ENCODE data around the gene SCN2A. TPM values are rescaled to one million over a fixed set of nuclear protein-coding genes. Genes with fewer than 3 reads are reported as not detected.

The SCN2A gene
- total RNA-seq, 1 donor from 2014 or later, result 0.53 TPM

- Histone ChIP-seq H3K27me3 (no peaks in the 10 kb centered on the region), H3K4me3 (no peak overlapping the region), H3K4me1 (no peaks in the 10 kb centered on the region), H3K27ac (no peak overlapping the region), H3K9me3 (peaks cover 0 to 8% of the 10 kb centered on the region in 2 donors), H3K36me3 (no peaks in the 10 kb centered on the region)
- intact Hi-C loops (cut with DNase I), result no loop called here
- TF ChIP-seq, protein P1, sequence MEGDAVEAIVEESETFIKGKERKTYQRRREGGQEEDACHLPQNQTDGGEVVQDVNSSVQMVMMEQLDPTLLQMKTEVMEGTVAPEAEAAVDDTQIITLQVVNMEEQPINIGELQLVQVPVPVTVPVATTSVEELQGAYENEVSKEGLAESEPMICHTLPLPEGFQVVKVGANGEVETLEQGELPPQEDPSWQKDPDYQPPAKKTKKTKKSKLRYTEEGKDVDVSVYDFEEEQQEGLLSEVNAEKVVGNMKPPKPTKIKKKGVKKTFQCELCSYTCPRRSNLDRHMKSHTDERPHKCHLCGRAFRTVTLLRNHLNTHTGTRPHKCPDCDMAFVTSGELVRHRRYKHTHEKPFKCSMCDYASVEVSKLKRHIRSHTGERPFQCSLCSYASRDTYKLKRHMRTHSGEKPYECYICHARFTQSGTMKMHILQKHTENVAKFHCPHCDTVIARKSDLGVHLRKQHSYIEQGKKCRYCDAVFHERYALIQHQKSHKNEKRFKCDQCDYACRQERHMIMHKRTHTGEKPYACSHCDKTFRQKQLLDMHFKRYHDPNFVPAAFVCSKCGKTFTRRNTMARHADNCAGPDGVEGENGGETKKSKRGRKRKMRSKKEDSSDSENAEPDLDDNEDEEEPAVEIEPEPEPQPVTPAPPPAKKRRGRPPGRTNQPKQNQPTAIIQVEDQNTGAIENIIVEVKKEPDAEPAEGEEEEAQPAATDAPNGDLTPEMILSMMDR (IDR thresholded peaks at IDR 0.05), result no peak
- DNase-seq (ENCODE audit: low spot score in 2 of 2), result no peak
Observed at GRCh38 chr2:165414187-165414586, 175.0 kb downstream of the SCN2A start.

DNA sequence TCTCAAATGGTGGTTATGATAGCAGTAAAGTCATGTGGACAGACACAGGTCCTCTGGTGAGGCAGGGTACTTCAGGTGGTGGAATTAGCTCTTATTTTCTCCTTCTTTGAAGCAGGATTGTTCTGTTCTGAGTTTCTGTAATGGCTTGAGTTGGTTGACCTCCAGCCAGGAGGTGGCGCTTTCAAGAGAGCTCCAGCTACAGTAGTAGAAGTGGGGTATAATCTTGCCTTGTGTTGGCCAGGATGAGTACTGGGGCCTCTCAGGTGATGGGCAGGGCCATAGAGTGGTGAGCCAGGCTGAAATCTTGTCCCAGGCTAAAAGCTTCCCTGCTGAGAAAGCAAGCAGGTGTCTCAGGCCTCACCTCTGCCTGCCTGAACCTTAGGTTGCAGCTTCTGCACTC is 177.8 kb downstream of the SCN2A start:
- TF ChIP-seq, protein P1 (IDR thresholded peaks at IDR 0.05), result no peak
- H3K4me3 ChIP-seq, result no peak overlapping the region
- intact Hi-C loops (cut with DNase I), result no loop called here
- no peak for DNase-seq (ENCODE audit: low spot score in 2 of 2)
- no peaks in the 10 kb centered on the region for H3K27me3 ChIP-seq
- no peaks in the 10 kb centered on the region for H3K36me3 ChIP-seq
- peaks cover 0 to 8% of the 10 kb centered on the region in 2 donors for H3K9me3 ChIP-seq
- no peak overlapping the region for H3K27ac ChIP-seq
- H3K4me1 ChIP-seq, result no peaks in the 10 kb centered on the region

- Histone ChIP-seq H3K9me3 (peaks cover 0 to 8% of the 10 kb centered on the region in 2 donors), H3K27ac (no peak overlapping the region), H3K36me3 (no peaks in the 10 kb centered on the region), H3K4me3 (no peak overlapping the region), H3K4me1 (no peaks in the 10 kb centered on the region), H3K27me3 (no peaks in the 10 kb centered on the region)
- intact Hi-C loops (cut with DNase I), result no loop called here
- TF ChIP-seq, protein P1 (IDR thresholded peaks at IDR 0.05), result no peak
- no peak for DNase-seq (ENCODE audit: low spot score in 2 of 2)
Observed at GRCh38 chr2:165420231-165420630, 181.0 kb downstream of the SCN2A start.

DNA sequence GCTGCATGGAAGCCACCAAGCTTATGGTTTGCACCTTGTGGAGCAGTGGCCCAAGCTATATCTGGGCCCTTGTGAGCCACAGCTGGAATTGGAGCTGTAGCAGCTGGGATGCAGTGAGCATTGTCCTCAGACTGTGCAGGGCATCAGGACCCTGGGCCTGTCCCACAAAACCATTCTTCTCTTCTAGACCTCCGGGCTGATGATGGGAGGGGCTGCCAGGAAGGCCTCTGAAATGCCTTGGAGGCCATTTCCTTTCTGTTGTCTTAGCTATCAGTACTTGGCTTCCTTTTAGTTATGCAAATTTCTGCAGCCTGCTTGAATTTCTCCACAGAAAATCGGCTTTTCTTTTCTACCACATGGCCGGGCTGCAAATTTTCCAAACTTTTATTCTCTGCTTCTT is 183.9 kb downstream of the SCN2A start:
- Histone ChIP-seq H3K27me3 (no peaks in the 10 kb centered on the region), H3K27ac (no peak overlapping the region), H3K4me1 (no peaks in the 10 kb centered on the region), H3K4me3 (no peak overlapping the region), H3K36me3 (no peaks in the 10 kb centered on the region), H3K9me3 (no peaks in the 10 kb centered on the region)
- DNase-seq (ENCODE audit: low spot score in 2 of 2), result no peak
- TF ChIP-seq, protein P1 (IDR thresholded peaks at IDR 0.05), result no peak
- intact Hi-C loops (cut with DNase I), result no loop called here

DNA sequence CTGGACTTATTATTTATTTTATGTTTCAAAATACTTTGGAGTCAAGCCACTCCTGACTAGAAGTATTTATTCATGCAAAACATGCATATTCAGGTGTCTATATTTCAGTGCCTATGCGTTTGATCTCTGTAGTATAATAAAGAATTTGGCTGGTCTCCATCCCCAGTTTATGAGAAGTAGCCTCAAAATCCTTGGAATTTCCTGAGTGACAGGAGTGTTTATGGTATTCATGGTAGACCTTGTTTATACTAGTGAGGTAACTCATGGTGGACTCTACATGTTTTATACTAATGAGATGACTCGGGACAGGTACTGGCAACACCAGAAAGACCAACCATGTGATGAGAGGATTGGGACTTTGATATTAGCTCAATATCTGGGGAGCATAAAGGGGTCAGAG is 186.3 kb downstream of the SCN2A start:
- no peaks in the 10 kb centered on the region for H3K9me3 ChIP-seq
- no peaks in the 10 kb centered on the region for H3K36me3 ChIP-seq
- no peak overlapping the region for H3K4me3 ChIP-seq
- TF ChIP-seq, protein P1 (IDR thresholded peaks at IDR 0.05), result no peak
- H3K4me1 ChIP-seq, result no peaks in the 10 kb centered on the region
- no peak overlapping the region for H3K27ac ChIP-seq
- DNase-seq (ENCODE audit: low spot score in 2 of 2), result no peak
- intact Hi-C loops (cut with DNase I), result no loop called here
- H3K27me3 ChIP-seq, result no peaks in the 10 kb centered on the region

- Histone ChIP-seq H3K27me3 (no peaks in the 10 kb centered on the region), H3K9me3 (no peaks in the 10 kb centered on the region), H3K4me1 (no peaks in the 10 kb centered on the region), H3K36me3 (no peaks in the 10 kb centered on the region), H3K4me3 (no peak overlapping the region), H3K27ac (no peak overlapping the region)
- intact Hi-C loops (cut with DNase I), result no loop called here
- TF ChIP-seq, protein P1 (IDR thresholded peaks at IDR 0.05), result no peak
- DNase-seq (ENCODE audit: low spot score in 2 of 2), result no peak
Observed at GRCh38 chr2:165427686-165428085, 188.5 kb downstream of the SCN2A start.
